PC-9 (cell line): ENCODE data around the gene PCDHB3. TPM values are rescaled to one million over a fixed set of nuclear protein-coding genes. Genes with fewer than 3 reads are reported as not detected.
"Not testable (repeated sequence)": the region's sequence is repeated elsewhere in the genome, so short reads cannot be mapped to it uniquely, and the experiment has no call there.

Source experiments
- BruUV-seq: library from RNA; stranded (reverse); fragments of 400-500 nt; replicated peaks from 2 replicates; lab custom pipeline; 2021; lab: Mats Ljungman, UMichigan
- CTCF ChIA-PET: fragments of 300-600 bp; sonication (Branson Sonifier 250); formaldehyde crosslinking; loops from one replicate; lab custom pipeline; 2022; ENCODE audit warnings: antibody characterized with exemption; lab: Charles Lee
- POLR2A ChIA-PET: fragments of 300-600 bp; sonication (Branson Sonifier 250); formaldehyde crosslinking; loops from one replicate; lab custom pipeline; 2022; ENCODE audit warnings: antibody characterized with exemption; ENCODE audit not compliant: unreplicated experiment; lab: Charles Lee
- DNase-seq, 2 experiments: peaks; one replicate each; pipeline versions ENCODE4 v3.0.0 to v3.0.0-alpha.2; 2015 to 2022; ENCODE audit warnings: mixed read lengths in 1 of 2
- H2AFZ ChIP-seq: fragments of 200-600 bp; sonication (generic); 2 replicates; pipeline ENCODE4 v1.8.1; 2017; ENCODE audit warnings: antibody characterized with exemption
- H3F3A ChIP-seq: fragments of 200-600 bp; sonication (generic); 2 replicates; pipeline ENCODE4 v1.8.1; 2017; ENCODE audit warnings: antibody characterized with exemption, mild to moderate bottlenecking, low read depth; ENCODE audit not compliant: insufficient read depth
- H3K27ac ChIP-seq: fragments of 200-600 bp; sonication (generic); 2 replicates; pipeline ENCODE4 v1.6.1; 2016; ENCODE audit warnings: mixed run types
- H3K27me3 ChIP-seq: fragments of 200-600 bp; sonication (generic); 2 replicates; pipeline ENCODE4 v1.6.1; 2016; ENCODE audit warnings: low read depth, mixed run types; ENCODE audit not compliant: insufficient read depth
- H3K36me3 ChIP-seq: fragments of 200-600 bp; sonication (generic); 2 replicates; pipeline ENCODE4 v1.6.1; 2016; ENCODE audit warnings: low read depth, mixed run types
- H3K4me1 ChIP-seq: fragments of 200-600 bp; sonication (generic); replicated peaks from 2 replicates; pipeline ENCODE4 v1.6.1; 2016; ENCODE audit warnings: mixed run types; ENCODE audit not compliant: insufficient read depth
- H3K4me2 ChIP-seq: fragments of 200-600 bp; sonication (generic); 2 replicates; pipeline ENCODE4 v1.6.1; 2017; ENCODE audit warnings: mixed run types
- H3K4me3 ChIP-seq: fragments of 200-600 bp; sonication (generic); 2 replicates; pipeline ENCODE4 v1.6.1; 2016; ENCODE audit warnings: mixed run types
- H3K79me2 ChIP-seq: fragments of 200-600 bp; sonication (generic); 2 replicates; pipeline ENCODE4 v1.6.1; 2017; ENCODE audit warnings: low read depth, mixed run types
- H3K9me2 ChIP-seq: fragments of 200-600 bp; sonication (generic); 2 replicates; pipeline ENCODE4 v1.8.1; 2017; ENCODE audit warnings: mild to moderate bottlenecking; ENCODE audit not compliant: insufficient read depth
- H3K9me3 ChIP-seq: fragments of 200-600 bp; sonication (generic); 2 replicates; pipeline ENCODE4 v1.8.1; 2016; ENCODE audit warnings: low read depth; ENCODE audit not compliant: insufficient read depth
- H4K20me1 ChIP-seq: fragments of 200-600 bp; sonication (generic); 2 replicates; pipeline ENCODE4 v1.8.1; 2017; ENCODE audit not compliant: insufficient read depth
- CTCF ChIP-seq: fragments of 200-600 bp; sonication (generic); conservative IDR thresholded peaks from 2 replicates; pipeline ENCODE4 v1.6.1; 2017; ENCODE audit warnings: mixed run types, antibody characterized with exemption, mild to moderate bottlenecking, moderate library complexity
- EZH2 ChIP-seq: fragments of 200-600 bp; sonication (generic); IDR thresholded peaks from 2 replicates; pipeline ENCODE4 v1.8.0; 2017; ENCODE audit warnings: antibody characterized with exemption, low read depth
- intact Hi-C: fragments of 100-400 bp; cut with micrococcal nuclease; formaldehyde crosslinking; loops from one replicate; pipeline ENCODE4 v1.10.0; 2022; ENCODE audit not compliant: unreplicated experiment
- total RNA-seq: library from RNA; stranded (reverse); gene quantifications from 2 replicates; pipeline ENCODE4 v1.2.3, GENCODE V29; 2021

Gene PCDHB3
- total RNA-seq, 1 experiment from 2014 or later, result 0.17 TPM

DNA sequence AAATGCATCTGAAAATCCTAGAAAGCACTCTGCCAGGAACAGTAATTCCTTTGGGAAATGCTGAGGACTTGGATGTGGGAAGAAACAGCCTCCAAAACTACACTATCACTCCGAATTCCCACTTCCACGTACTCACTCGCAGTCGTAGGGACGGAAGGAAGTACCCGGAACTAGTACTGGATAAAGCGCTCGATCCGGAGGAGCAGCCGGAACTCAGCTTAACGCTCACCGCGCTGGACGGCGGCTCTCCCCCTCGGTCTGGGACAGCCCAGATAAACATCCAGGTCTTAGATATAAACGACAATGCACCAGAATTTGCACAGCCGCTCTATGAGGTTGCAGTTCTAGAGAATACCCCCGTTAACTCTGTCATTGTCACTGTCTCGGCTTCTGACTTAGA lies 786 bp downstream of the PCDHB3 start:
- POLR2A ChIA-PET, result no interaction called here
- Histone ChIP-seq H3K27ac (no peak overlapping the region), H3K36me3 (no peaks in the 10 kb centered on the region), H3K4me3 (no peak overlapping the region), H3K4me2 (no peak overlapping the region), H3K9me3 (peaks cover 3% of the 10 kb centered on the region; the same call in 1 of the 2 replicates), H3F3A (no peaks in the 10 kb centered on the region), H2AFZ (no peak overlapping the region), H3K9me2 (no peaks in the 10 kb centered on the region), H3K4me1 (no peaks in the 10 kb centered on the region), H3K79me2 (no peaks in the 10 kb centered on the region), H4K20me1 (no peaks in the 10 kb centered on the region), H3K27me3 (no peaks in the 10 kb centered on the region)
- no peak for DNase-seq
- CTCF ChIA-PET, result interaction anchor here (0.6 kb wide), 1 partner anchor 374 kb away, joined by 3 read pairs; no protein-coding TSS in a partner anchor
- intact Hi-C loops, result no loop called here
- TF ChIP-seq CTCF (no peak), EZH2 (no peak)
- BruUV-seq, result no TSS peak

DNA sequence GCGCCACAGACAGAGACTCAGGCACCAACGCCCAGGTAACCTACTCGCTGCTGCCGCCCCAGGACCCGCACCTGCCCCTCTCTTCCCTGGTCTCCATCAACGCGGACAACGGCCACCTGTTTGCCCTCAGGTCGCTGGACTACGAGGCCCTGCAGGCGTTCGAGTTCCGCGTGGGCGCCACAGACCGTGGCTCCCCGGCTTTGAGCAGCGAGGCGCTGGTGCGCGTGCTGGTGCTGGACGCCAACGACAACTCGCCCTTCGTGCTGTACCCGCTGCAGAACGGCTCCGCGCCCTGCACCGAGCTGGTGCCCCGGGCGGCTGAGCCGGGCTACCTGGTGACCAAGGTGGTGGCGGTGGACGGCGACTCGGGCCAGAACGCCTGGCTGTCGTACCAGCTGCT lies 1.8 kb downstream of the PCDHB3 start:
- H3K27me3 ChIP-seq, H4K20me1 ChIP-seq, H3K4me2 ChIP-seq, H3K9me2 ChIP-seq, BruUV-seq, H3K79me2 ChIP-seq, H3K27ac ChIP-seq, CTCF ChIA-PET, POLR2A ChIA-PET, H3K36me3 ChIP-seq, intact Hi-C loops, H3K4me1 ChIP-seq, H3F3A ChIP-seq, H2AFZ ChIP-seq, H3K4me3 ChIP-seq, H3K9me3 ChIP-seq, DNase-seq: not testable (repeated sequence)

- BruUV-seq, H3F3A ChIP-seq, H3K4me2 ChIP-seq, H3K9me3 ChIP-seq, DNase-seq, H3K4me3 ChIP-seq, H3K79me2 ChIP-seq, intact Hi-C loops, H3K36me3 ChIP-seq, H4K20me1 ChIP-seq, CTCF ChIA-PET, H2AFZ ChIP-seq, H3K27me3 ChIP-seq, POLR2A ChIA-PET, H3K4me1 ChIP-seq, H3K9me2 ChIP-seq, H3K27ac ChIP-seq: not testable (repeated sequence)
Measured at GRCh38 chr5:141102471-141102870, 2.2 kb downstream of the PCDHB3 start.

DNA sequence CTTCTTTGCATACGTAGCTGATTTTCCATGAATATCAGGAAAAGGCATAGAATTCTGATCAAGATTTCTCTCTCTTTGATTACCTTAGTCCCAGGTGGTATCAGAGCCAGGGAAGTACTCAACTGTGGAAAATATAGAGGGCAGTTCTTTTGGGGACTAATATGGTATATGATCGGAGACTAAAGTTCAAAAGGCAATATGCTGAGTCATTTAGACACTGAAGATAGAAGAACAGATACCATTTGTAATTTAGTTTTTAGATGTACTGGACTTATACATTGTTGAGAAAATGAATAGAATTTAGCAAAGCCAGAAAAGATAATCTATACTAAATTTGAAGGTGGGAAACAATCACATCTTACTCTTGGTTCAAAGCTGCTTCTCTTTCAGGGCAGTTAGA lies 5.1 kb downstream of the PCDHB3 start:
- no peak for DNase-seq
- ChIA-PET CTCF (interaction anchor here (0.6 kb wide), 1 partner anchor 23 kb away, joined by 6 read pairs; no protein-coding TSS in a partner anchor), POLR2A (no interaction called here)
- Histone ChIP-seq H3K4me3 (no peak overlapping the region), H4K20me1 (no peaks in the 10 kb centered on the region), H3K9me2 (no peaks in the 10 kb centered on the region), H3K36me3 (no peaks in the 10 kb centered on the region), H3F3A (no peaks in the 10 kb centered on the region), H3K4me2 (no peak overlapping the region), H3K27ac (no peak overlapping the region), H3K79me2 (no peaks in the 10 kb centered on the region), H3K9me3 (0 out of 2 replicates have a peak, but pooled peaks cover 3% of the 10 kb centered on the region), H3K4me1 (no peaks in the 10 kb centered on the region), H2AFZ (no peak overlapping the region), H3K27me3 (no peaks in the 10 kb centered on the region)
- TF ChIP-seq CTCF (no peak), EZH2 (no peak)
- no TSS peak for BruUV-seq
- intact Hi-C loops, result no loop called here
